Loucy (cell line): Measurements from ENCODE around the gene PABPC1L.

Source experiments
- EZH2phosphoT487 ChIP-seq: fragments of 200-600 bp; IDR thresholded peaks from 2 replicates; pipeline ENCODE4 v1.6.1; 2018; ENCODE audit warnings: antibody characterized with exemption, mild to moderate bottlenecking, moderate library complexity, borderline replicate concordance
- TF ChIP-seq, protein P1 (sequence below): fragments of 200-600 bp; sonication (generic); conservative IDR thresholded peaks from 2 replicates; pipeline ENCODE4 v1.5.1; 2014; ENCODE audit warnings: mild to moderate bottlenecking, antibody characterized with exemption, low read length

GRCh38 chr20:44983093-44983674 is 73.3 kb downstream of the PABPC1L start:
- TF ChIP-seq, protein P1, sequence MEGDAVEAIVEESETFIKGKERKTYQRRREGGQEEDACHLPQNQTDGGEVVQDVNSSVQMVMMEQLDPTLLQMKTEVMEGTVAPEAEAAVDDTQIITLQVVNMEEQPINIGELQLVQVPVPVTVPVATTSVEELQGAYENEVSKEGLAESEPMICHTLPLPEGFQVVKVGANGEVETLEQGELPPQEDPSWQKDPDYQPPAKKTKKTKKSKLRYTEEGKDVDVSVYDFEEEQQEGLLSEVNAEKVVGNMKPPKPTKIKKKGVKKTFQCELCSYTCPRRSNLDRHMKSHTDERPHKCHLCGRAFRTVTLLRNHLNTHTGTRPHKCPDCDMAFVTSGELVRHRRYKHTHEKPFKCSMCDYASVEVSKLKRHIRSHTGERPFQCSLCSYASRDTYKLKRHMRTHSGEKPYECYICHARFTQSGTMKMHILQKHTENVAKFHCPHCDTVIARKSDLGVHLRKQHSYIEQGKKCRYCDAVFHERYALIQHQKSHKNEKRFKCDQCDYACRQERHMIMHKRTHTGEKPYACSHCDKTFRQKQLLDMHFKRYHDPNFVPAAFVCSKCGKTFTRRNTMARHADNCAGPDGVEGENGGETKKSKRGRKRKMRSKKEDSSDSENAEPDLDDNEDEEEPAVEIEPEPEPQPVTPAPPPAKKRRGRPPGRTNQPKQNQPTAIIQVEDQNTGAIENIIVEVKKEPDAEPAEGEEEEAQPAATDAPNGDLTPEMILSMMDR, result no peak
- no peak for TF ChIP-seq EZH2phosphoT487
